Calu3 (cell line): ENCODE measurements around the gene KCND2. TPM values are rescaled to one million over a fixed set of nuclear protein-coding genes. Genes with fewer than 3 reads are reported as not detected.

Source experiments
- BruUV-seq: library from RNA; stranded (reverse); fragments of 400-500 nt; replicated peaks from 2 replicates; lab custom pipeline; 2021; lab: Mats Ljungman, UMichigan
- CTCF ChIA-PET: fragments of 300-600 bp; sonication (Branson Sonifier 250); formaldehyde crosslinking; loops from one replicate; lab custom pipeline; 2022; ENCODE audit warnings: antibody characterized with exemption; lab: Charles Lee
- DNase-seq: peaks from one replicate; pipeline ENCODE4 v3.0.0; 2022
- H3K27ac Mint-ChIP-seq: one replicate; pipeline ENCODE4 v1.8.0; 2022; ENCODE audit warnings: mixed read lengths; ENCODE audit not compliant: unreplicated experiment
- H3K27me3 Mint-ChIP-seq: one replicate; pipeline ENCODE4 v1.8.0; 2022; ENCODE audit warnings: mixed read lengths; ENCODE audit not compliant: unreplicated experiment
- H3K36me3 Mint-ChIP-seq: one replicate; pipeline ENCODE4 v1.8.0; 2022; ENCODE audit warnings: mild to moderate bottlenecking, moderate library complexity, mixed read lengths; ENCODE audit not compliant: insufficient read depth, unreplicated experiment
- H3K4me1 Mint-ChIP-seq: one replicate; pipeline ENCODE4 v1.8.0; 2022; ENCODE audit warnings: mild to moderate bottlenecking, low read depth, mixed read lengths; ENCODE audit not compliant: unreplicated experiment
- H3K4me3 Mint-ChIP-seq: one replicate; pipeline ENCODE4 v1.8.0; 2022; ENCODE audit warnings: mild to moderate bottlenecking, low read depth, moderate library complexity, mixed read lengths; ENCODE audit not compliant: unreplicated experiment
- H3K9me3 Mint-ChIP-seq: one replicate; pipeline ENCODE4 v1.8.0; 2022; ENCODE audit warnings: low read depth, mixed read lengths; ENCODE audit not compliant: unreplicated experiment
- CTCF ChIP-seq: fragments of 200-600 bp; IDR thresholded peaks from one replicate; pipeline ENCODE4 v1.8.0; 2022; ENCODE audit warnings: antibody characterized with exemption; ENCODE audit not compliant: unreplicated experiment
- intact Hi-C: fragments of 100-400 bp; cut with micrococcal nuclease; formaldehyde crosslinking; loops from one replicate; pipeline ENCODE4 v1.10.0; 2022; ENCODE audit not compliant: unreplicated experiment
- total RNA-seq: library from RNA; stranded (reverse); gene quantifications from 2 replicates; pipeline ENCODE4 v1.2.3, GENCODE V29; 2022

KCND2 gene
- total RNA-seq, 1 experiment from 2014 or later, result 1.2 TPM

- CTCF ChIA-PET, result interaction anchor here (0.6 to 1.1 kb wide), 2 partner anchors 142 to 274 kb away, joined by 3 to 4 read pairs; partner anchors contain the start of gene TSPAN12
- intact Hi-C loops, result no loop called here
- Mint-ChIP-seq H3K4me3 (no peak overlapping the region), H3K9me3 (no peaks in the 10 kb centered on the region), H3K36me3 (no peaks in the 10 kb centered on the region), H3K27me3 (no peaks in the 10 kb centered on the region), H3K4me1 (peaks cover 30% of the 10 kb centered on the region), H3K27ac (no peak overlapping the region)
- peak; percentile 18 for DNase-seq
- TF ChIP-seq CTCF, result no peak
- BruUV-seq, result no TSS peak
Observed at GRCh38 chr7:120583899-120584586, 311.1 kb downstream of the KCND2 start.

- no peak overlapping the region for H3K27ac Mint-ChIP-seq
- no peaks in the 10 kb centered on the region for H3K9me3 Mint-ChIP-seq
- no peak overlapping the region for H3K4me3 Mint-ChIP-seq
- no peak for DNase-seq
- intact Hi-C loops, result no loop called here
- H3K4me1 Mint-ChIP-seq, result peaks cover 30% of the 10 kb centered on the region
- H3K27me3 Mint-ChIP-seq, result no peaks in the 10 kb centered on the region
- H3K36me3 Mint-ChIP-seq, result no peaks in the 10 kb centered on the region
- CTCF ChIA-PET, result no interaction called here
- no peak for TF ChIP-seq CTCF
- no TSS peak for BruUV-seq
Observed at GRCh38 chr7:120586571-120586970, 313.6 kb downstream of the KCND2 start.

DNA sequence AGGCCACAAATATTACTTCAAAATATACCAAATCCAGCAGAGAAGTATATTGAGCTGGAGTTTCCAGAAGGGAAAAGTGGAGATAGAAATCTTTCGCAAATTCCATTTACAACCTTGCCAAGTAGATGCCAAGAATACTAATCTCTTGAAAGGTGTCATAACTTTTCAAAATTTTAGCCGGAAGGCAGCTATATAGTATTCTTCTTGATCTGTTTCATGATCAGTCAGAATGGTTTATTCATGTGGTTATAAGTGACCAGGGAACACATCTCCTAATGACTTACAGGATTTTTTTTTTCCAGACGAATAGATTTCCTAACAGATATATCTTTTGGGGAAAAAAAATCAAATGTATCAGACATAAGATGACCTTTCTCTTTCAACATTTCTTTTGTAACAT, 314.3 kb downstream of the KCND2 start:
- no peaks in the 10 kb centered on the region for H3K9me3 Mint-ChIP-seq
- H3K36me3 Mint-ChIP-seq, result no peaks in the 10 kb centered on the region
- no TSS peak for BruUV-seq
- intact Hi-C loops, result no loop called here
- CTCF ChIA-PET, result no interaction called here
- no peak overlapping the region for H3K27ac Mint-ChIP-seq
- TF ChIP-seq CTCF, result no peak
- H3K4me1 Mint-ChIP-seq, result peaks cover 30% of the 10 kb centered on the region
- no peak for DNase-seq
- no peaks in the 10 kb centered on the region for H3K27me3 Mint-ChIP-seq
- H3K4me3 Mint-ChIP-seq, result no peak overlapping the region

- Mint-ChIP-seq H3K4me3 (no peak overlapping the region), H3K27ac (no peak overlapping the region), H3K9me3 (no peaks in the 10 kb centered on the region), H3K4me1 (peaks cover 26% of the 10 kb centered on the region), H3K27me3 (no peaks in the 10 kb centered on the region), H3K36me3 (no peaks in the 10 kb centered on the region)
- no peak for TF ChIP-seq CTCF
- BruUV-seq, result no TSS peak
- intact Hi-C loops, result no loop called here
- no peak for DNase-seq
- CTCF ChIA-PET, result no interaction called here
Observed at GRCh38 chr7:120588416-120588815, 315.4 kb downstream of the KCND2 start.
